ENCODE data around the gene COX6A2. TPM values are rescaled to one million over a fixed set of nuclear protein-coding genes. Genes with fewer than 3 reads are reported as not detected.
A peak's percentile ranks its signal among the peaks of the same experiment; 100 is the strongest.

The COX6A2 gene
- total RNA-seq, 2 experiments from 2014 or later = not detected

DNA sequence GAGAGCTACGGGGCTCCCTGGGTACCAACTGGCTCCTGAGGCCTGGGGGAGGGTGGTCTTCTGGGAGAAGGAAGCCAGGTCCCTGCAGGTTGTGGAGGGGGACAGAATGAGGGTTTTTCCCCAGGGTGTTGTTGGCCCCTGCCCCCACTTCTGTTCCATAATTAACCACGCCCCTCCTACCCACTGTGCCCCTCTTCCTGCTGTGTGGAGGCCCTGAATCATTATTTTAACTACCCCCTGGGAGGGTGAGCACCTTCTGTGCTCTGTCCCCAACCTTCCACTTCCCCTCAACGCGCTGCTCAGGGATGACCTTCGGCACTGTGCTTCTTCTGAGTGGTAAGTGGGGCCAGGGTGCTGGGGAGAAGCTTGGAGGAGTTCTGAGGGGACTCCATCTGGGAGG is 35.1 kb downstream of the COX6A2 start, which contains the start of gene ITGAD:
TSS of gene ITGAD (plus strand) at position 280 of the 400 bp plus-strand sequence. CDS start at position 306, 26 bp downstream.
- Mint-ChIP-seq H3K4me3 (no peak within 1 kb of the TSS), H3K27ac (no peak within 1 kb of the TSS), H3K27me3 (ENCODE audit: low read depth) (peaks cover 4% of the 10 kb centered on the region), H3K9me3 (no peaks in the 10 kb centered on the region), H3K36me3 (ENCODE audit: low read depth) (no peaks in the 10 kb centered on the region), H3K4me1 (ENCODE audit: low read depth) (no peaks in the 10 kb centered on the region)
- DNase-seq = no peak
- CTCF ChIA-PET = no interaction called here
- intact Hi-C loops (cut with micrococcal nuclease) = no loop called here

DNA sequence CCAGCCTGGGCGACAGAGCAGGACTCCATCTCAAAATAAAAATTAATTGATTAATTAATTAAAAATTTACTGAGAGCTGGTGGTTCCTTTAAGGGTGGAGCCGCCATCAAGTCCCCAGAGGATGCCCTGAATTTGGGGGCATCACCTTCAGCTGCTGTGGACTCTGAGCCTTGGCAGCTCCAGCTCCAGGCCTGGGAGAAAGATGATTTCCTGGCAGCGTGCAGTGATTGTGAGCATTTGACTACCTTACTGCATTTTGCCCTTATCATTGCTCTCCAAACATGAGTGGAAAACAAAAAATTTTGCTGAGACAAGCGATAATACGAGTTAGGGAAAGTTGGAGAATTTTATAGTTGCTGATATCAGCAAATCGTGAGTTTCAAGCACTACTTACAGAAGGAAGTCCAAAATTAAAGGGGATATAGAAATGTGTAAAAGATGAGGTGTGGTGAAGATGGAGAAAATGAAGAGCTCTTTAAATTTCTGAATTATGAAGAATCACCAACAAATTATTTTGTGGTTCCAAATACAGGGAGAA is 37.6 kb downstream of the COX6A2 start:
- DNase-seq = no peak
- CTCF ChIA-PET = no interaction called here
- Mint-ChIP-seq H3K27me3 (ENCODE audit: low read depth) (peaks cover 6% of the 10 kb centered on the region), H3K4me3 (no peak overlapping the region), H3K27ac (no peak overlapping the region), H3K36me3 (ENCODE audit: low read depth) (no peaks in the 10 kb centered on the region), H3K4me1 (ENCODE audit: low read depth) (peaks cover 10% of the 10 kb centered on the region), H3K9me3 (no peaks in the 10 kb centered on the region)
- intact Hi-C loops (cut with micrococcal nuclease) = no loop called here

DNA sequence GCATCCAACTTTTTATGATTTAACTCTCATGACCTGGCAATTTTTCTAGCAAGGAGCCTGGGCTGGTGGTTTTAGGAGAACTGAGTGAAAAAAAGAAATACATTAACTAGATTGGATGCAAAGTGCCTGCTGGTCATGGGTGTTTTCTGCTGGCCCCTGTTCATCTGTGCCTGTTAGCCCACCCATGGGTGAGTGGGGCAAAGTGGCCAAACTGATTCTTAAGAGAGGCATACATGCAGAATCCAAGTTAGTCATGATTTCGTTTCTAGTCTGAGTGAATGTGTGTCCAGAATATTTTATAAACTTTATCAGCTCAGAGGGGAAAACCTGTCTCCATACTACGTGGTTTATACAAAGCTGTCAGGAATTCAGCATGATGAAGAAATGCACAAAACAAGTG is 39.6 kb downstream of the COX6A2 start:
- peaks cover 15% of the 10 kb centered on the region for H3K4me1 Mint-ChIP-seq (ENCODE audit: low read depth)
- DNase-seq = no peak
- intact Hi-C loops (cut with micrococcal nuclease) = loop anchor here (10.0 kb wide), 2 partner anchors 84 to 306 kb away; no protein-coding TSS in a partner anchor
- CTCF ChIA-PET = no interaction called here
- H3K4me3 Mint-ChIP-seq = no peak overlapping the region
- H3K27me3 Mint-ChIP-seq (ENCODE audit: low read depth) = peaks cover 6% of the 10 kb centered on the region
- no peak overlapping the region for H3K27ac Mint-ChIP-seq
- no peaks in the 10 kb centered on the region for H3K36me3 Mint-ChIP-seq (ENCODE audit: low read depth)
- no peaks in the 10 kb centered on the region for H3K9me3 Mint-ChIP-seq

DNA sequence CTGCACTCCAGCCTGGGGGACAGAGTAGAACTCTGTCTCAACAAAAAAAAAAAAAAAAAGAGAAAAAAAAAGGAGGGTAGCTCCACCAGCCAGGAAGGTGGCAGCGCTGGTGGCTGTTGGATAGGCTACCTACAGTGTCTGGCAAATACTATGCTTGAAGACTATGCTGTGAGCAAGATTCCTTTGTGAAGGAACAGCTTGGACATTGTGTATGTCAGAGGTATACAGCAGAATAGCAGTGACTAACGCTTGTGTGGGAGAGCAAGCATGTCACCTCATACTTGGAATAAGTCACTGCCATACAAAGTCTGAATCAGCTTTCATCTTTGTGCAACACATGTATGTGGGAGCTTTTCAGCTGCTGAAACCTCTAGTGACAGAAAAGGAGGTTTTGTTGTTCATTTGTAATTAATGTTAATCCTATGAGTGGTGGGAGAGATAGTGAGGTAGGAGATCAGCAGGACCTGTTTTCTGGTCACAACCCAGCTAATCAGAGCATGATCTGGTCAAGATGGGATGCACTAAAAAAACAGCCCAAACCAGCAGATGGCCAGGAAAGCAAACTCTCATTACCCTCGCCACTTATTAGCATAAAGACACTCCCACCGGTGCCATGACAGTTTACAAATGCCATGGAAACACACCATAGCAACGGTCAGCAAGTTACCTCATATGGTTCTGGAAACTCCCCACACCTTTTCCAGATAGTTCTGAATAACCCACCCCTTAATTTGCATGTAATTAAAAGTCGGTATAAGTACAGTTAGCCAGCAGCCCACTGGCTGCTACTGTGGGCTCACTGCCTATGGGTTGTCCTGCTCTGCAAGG is 41.8 kb downstream of the COX6A2 start:
- Mint-ChIP-seq H3K4me3 (no peak overlapping the region), H3K27ac (no peak overlapping the region), H3K27me3 (ENCODE audit: low read depth) (peaks cover 9% of the 10 kb centered on the region), H3K9me3 (no peaks in the 10 kb centered on the region), H3K36me3 (ENCODE audit: low read depth) (no peaks in the 10 kb centered on the region), H3K4me1 (ENCODE audit: low read depth) (peaks cover 15% of the 10 kb centered on the region)
- intact Hi-C loops (cut with micrococcal nuclease) = loop anchor here (1.0 to 10.0 kb wide), 3 partner anchors 82 to 308 kb away; no protein-coding TSS in a partner anchor
- CTCF ChIA-PET = interaction anchor here (0.6 to 1.4 kb wide), 2 partner anchors 57 to 363 kb away, joined by 4 to 6 read pairs; partner anchors contain the start of gene ZNF843
- DNase-seq = no peak

DNA sequence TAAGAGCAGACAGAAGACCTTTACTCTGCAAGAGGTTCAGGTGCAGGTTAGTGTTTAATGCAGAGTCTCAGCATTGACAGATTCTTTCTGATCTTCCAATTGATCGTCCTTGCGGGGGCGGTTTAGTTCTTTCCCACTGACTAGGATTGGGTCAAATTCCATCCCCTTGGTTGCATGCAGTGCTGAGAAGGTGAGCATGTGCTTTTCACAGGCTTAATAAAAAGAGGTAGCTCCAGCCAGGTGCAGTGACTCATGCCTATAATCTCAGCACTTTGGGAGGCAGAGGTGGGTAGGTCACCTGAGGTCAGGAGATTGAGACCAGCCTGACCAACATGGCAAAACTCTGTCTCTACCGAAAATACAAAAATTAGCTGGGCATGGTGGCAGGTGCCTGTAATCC is 42.5 kb downstream of the COX6A2 start:
- Mint-ChIP-seq H3K27ac (no peak overlapping the region), H3K9me3 (no peaks in the 10 kb centered on the region), H3K4me1 (ENCODE audit: low read depth) (peaks cover 15% of the 10 kb centered on the region), H3K4me3 (no peak overlapping the region), H3K27me3 (ENCODE audit: low read depth) (peaks cover 9% of the 10 kb centered on the region), H3K36me3 (ENCODE audit: low read depth) (no peaks in the 10 kb centered on the region)
- CTCF ChIA-PET = interaction anchor here (1.1 to 1.4 kb wide), 2 partner anchors 57 to 118 kb away, joined by 3 to 6 read pairs; partner anchors contain the start of gene ZNF843
- no peak for DNase-seq
- intact Hi-C loops (cut with micrococcal nuclease) = loop anchor here (1.0 to 10.0 kb wide), 3 partner anchors 81 to 309 kb away; no protein-coding TSS in a partner anchor

DNA sequence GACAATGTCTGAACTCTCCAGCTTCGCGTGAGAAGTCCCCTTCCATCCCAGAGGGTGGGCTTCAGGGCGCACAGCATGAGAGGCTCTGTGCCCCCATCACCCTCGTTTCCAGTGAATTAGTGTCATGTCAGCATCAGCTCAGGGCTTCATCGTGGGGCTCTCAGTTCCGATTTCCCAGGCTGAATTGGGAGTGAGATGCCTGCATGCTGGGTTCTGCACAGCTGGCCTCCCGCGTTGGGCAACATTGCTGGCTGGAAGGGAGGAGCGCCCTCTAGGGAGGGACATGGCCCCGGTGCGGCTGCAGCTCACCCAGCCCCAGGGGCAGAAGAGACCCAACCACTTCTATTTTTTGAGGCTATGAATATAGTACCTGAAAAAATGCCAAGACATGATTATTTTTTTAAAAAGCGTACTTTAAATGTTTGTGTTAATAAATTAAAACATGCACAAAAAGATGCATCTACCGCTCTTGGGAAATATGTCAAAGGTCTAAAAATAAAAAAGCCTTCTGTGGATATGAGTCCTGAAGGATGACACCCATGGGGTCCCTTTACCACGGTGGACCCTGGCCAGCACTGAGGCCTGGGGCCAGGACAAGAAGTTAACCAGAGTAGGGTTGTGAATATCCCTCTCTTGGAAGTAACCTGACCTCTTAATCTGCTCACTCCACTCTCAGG is 45.5 kb downstream of the COX6A2 start:
- H3K4me3 Mint-ChIP-seq = no peak overlapping the region
- H3K4me1 Mint-ChIP-seq (ENCODE audit: low read depth) = peaks cover 15% of the 10 kb centered on the region
- intact Hi-C loops (cut with micrococcal nuclease) = loop anchor here (5.0 to 10.0 kb wide), 4 partner anchors 60 to 312 kb away; partner anchors contain the start of genes PYCARD and ZNF843
- DNase-seq = peak; percentile 81
- no peaks in the 10 kb centered on the region for H3K36me3 Mint-ChIP-seq (ENCODE audit: low read depth)
- peaks cover 5% of the 10 kb centered on the region for H3K27me3 Mint-ChIP-seq (ENCODE audit: low read depth)
- no peaks in the 10 kb centered on the region for H3K9me3 Mint-ChIP-seq
- no peak overlapping the region for H3K27ac Mint-ChIP-seq
- CTCF ChIA-PET = interaction anchor here (0.6 to 2.2 kb wide), 18 partner anchors 11 to 437 kb away, joined by 3 to 9 read pairs (median 4); partner anchors contain the start of gene PYCARD

DNA sequence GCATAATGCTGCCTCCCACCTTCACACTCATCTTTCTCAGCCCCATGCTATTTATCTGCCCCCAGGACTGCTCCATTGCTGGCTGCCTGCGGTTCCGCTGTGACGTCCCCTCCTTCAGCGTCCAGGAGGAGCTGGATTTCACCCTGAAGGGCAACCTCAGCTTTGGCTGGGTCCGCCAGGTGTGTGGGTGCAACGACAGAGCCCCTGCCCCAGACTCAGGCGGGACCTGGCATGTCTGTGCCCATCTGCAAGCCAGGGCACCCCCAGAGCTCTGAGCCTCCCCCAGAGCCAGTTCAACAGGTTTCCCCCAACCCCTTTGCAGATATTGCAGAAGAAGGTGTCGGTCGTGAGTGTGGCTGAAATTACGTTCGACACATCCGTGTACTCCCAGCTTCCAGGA is 48.0 kb downstream of the COX6A2 start:
- H3K36me3 Mint-ChIP-seq (ENCODE audit: low read depth) = no peaks in the 10 kb centered on the region
- peaks cover 3% of the 10 kb centered on the region for H3K27me3 Mint-ChIP-seq (ENCODE audit: low read depth)
- H3K9me3 Mint-ChIP-seq = peaks cover 1% of the 10 kb centered on the region
- no peak for DNase-seq
- CTCF ChIA-PET = no interaction called here
- H3K27ac Mint-ChIP-seq = no peak overlapping the region
- peaks cover 1% of the 10 kb centered on the region for H3K4me1 Mint-ChIP-seq (ENCODE audit: low read depth)
- intact Hi-C loops (cut with micrococcal nuclease) = loop anchor here (5.0 to 10.0 kb wide), 4 partner anchors 62 to 315 kb away; partner anchors contain the start of genes PYCARD and ZNF843
- no peak overlapping the region for H3K4me3 Mint-ChIP-seq

Other genes with a start within 250 kb of the COX6A2 start
- gene FUS, start 248.2 kb downstream of the COX6A2 start, total RNA-seq = 100 to 1,000 TPM; 424 to 435 TPM
- 1 to 10 TPM; 2.4 to 2.5 TPM for gene PYCARD, start 225.6 kb downstream of the COX6A2 start, total RNA-seq
- not detected for gene TRIM72, start 214.2 kb downstream of the COX6A2 start, total RNA-seq
- not detected for gene PYDC1, start 211.2 kb downstream of the COX6A2 start, total RNA-seq
- under 1 TPM; 0.37 to 0.67 TPM for gene ITGAM, start 168.4 kb downstream of the COX6A2 start, total RNA-seq
- gene ITGAX, start 73.2 kb downstream of the COX6A2 start, total RNA-seq = 1 to 10 TPM; 2.4 to 2.9 TPM
- not detected for gene ITGAD, start 35.0 kb downstream of the COX6A2 start, total RNA-seq
- under 1 TPM; 0.12 to 0.14 TPM for gene ZNF843, start 14.4 kb upstream of the COX6A2 start, total RNA-seq
- gene ARMC5, start 31.1 kb upstream of the COX6A2 start, total RNA-seq = 1 to 10 TPM; 6.3 to 6.7 TPM
- under 1 TPM in 1 of 2 experiments, not detected in 1; 0.12 TPM for gene TGFB1I1, start 43.8 kb upstream of the COX6A2 start, total RNA-seq
- not detected for gene SLC5A2, start 54.8 kb upstream of the COX6A2 start, total RNA-seq
- gene RUSF1, start 80.0 kb upstream of the COX6A2 start, total RNA-seq = 10 to 100 TPM; 24.0 to 26.0 TPM
- not detected for gene AHSP, start 99.5 kb upstream of the COX6A2 start, total RNA-seq